B cell (primary cell): ENCODE data around the gene SLC23A3. TPM values are rescaled to one million over a fixed set of nuclear protein-coding genes. Genes with fewer than 3 reads are reported as not detected.

Source experiments
- ATAC-seq: fragments of 200-7000 bp; cut with Tn5 transposase; one replicate; pipeline ENCODE4 v1.10.0; 2021; ENCODE audit warnings: low read depth, mild to moderate bottlenecking, moderate number of reproducible peaks, moderate library complexity
- CTCF ChIA-PET: fragments of 350-600 bp; sonication (Branson Sonifier 250); formaldehyde crosslinking; loops from one replicate; lab custom pipeline; 2021; ENCODE audit warnings: antibody characterized with exemption, inconsistent platforms; lab: Charles Lee
- POLR2A ChIA-PET: fragments of 350-600 bp; sonication (Branson Sonifier 250); formaldehyde crosslinking; loops from one replicate; lab custom pipeline; 2021; ENCODE audit warnings: antibody characterized with exemption; lab: Charles Lee
- DNase-seq: peaks from one replicate; pipeline ENCODE4 v3.0.0; 2013
- H2AFZ ChIP-seq: 2 replicates; pipeline ENCODE4 v1.6.1; 2012; ENCODE audit warnings: mild to moderate bottlenecking, low read depth, low read length; ENCODE audit not compliant: insufficient read depth, poor library complexity, severe bottlenecking
- H3K27ac ChIP-seq, 2 donors: 1 replicate in 1 of 2; 2 replicates in 1 of 2; pipeline ENCODE4 v1.5.1; 2012 to 2013; ENCODE audit warnings: low read length in 2 of 2, mild to moderate bottlenecking in 2 of 2, moderate library complexity in 1 of 2
- H3K27me3 ChIP-seq, 4 experiments: fragments of 200-600 bp in 1 of 4; sonication (generic) in 1 of 4; replicated peaks in 1 of 4; 1 replicate in 2 of 4; 2 replicates in 2 of 4; pipeline versions ENCODE4 v1.6.1 to v1.7.0; 2013 to 2016; ENCODE audit warnings: low read length in 3 of 4, mild to moderate bottlenecking in 2 of 4, mixed read lengths in 1 of 4, moderate library complexity in 1 of 4; ENCODE audit not compliant: insufficient read depth in 4 of 4, control insufficient read depth in 3 of 4; ENCODE audit errors: control extremely low read depth in 1 of 4
- H3K36me3 ChIP-seq, 2 experiments: replicated peaks in 1 of 2; 1 replicate in 1 of 2; 2 replicates in 1 of 2; pipeline versions ENCODE4 v1.6.1 to v1.7.1; 2013; ENCODE audit warnings: low read length in 1 of 2; ENCODE audit not compliant: insufficient read depth in 2 of 2, control insufficient read depth in 1 of 2; ENCODE audit errors: control extremely low read depth in 1 of 2, extremely low read depth in 1 of 2
- H3K4me1 ChIP-seq, 2 donors: fragments of 200-600 bp in 1 of 2; sonication (generic) in 1 of 2; 1 replicate in 1 of 2; 2 replicates in 1 of 2; pipeline versions ENCODE4 v1.5.1 to v1.6.1; 2013 to 2017; ENCODE audit warnings: low read length in 2 of 2; ENCODE audit not compliant: control insufficient read depth in 2 of 2, insufficient read depth in 2 of 2
- H3K4me2 ChIP-seq: replicated peaks from 2 replicates; pipeline ENCODE3; 2012; ENCODE audit warnings: mild to moderate bottlenecking, low read depth, low read length; ENCODE audit not compliant: poor library complexity, severe bottlenecking
- H3K4me3 ChIP-seq, 5 experiments: fragments of 200-600 bp in 1 of 5; sonication (generic) in 1 of 5; 1 replicate in 3 of 5; 2 replicates in 2 of 5; pipeline versions ENCODE4 v1.5.1 to v1.7.0; 2011 to 2016; ENCODE audit warnings: low read length in 4 of 5, mild to moderate bottlenecking in 4 of 5, low read depth in 2 of 5, control low read depth in 1 of 5, moderate library complexity in 1 of 5; ENCODE audit not compliant: insufficient read depth in 1 of 5; ENCODE audit errors: control extremely low read depth in 1 of 5, extremely low read depth in 1 of 5
- H3K79me2 ChIP-seq: fragments of 200-600 bp; sonication (generic); one replicate; pipeline ENCODE4 v1.6.0; 2016; ENCODE audit warnings: low read length; ENCODE audit not compliant: control insufficient read depth, insufficient read depth
- H3K9ac ChIP-seq: fragments of 200-600 bp; sonication (generic); 2 replicates; pipeline ENCODE4 v1.6.1; 2017; ENCODE audit warnings: mild to moderate bottlenecking, low read length, moderate library complexity
- H3K9me3 ChIP-seq, 3 donors: one replicate each; pipeline versions ENCODE4 v1.6.1 to v1.7.1; 2013; ENCODE audit warnings: low read length in 2 of 3; ENCODE audit not compliant: control insufficient read depth in 2 of 3, insufficient read depth in 1 of 3; ENCODE audit errors: control extremely low read depth in 1 of 3
- H4K20me1 ChIP-seq: 2 replicates; pipeline ENCODE4 v1.6.0; 2012; ENCODE audit warnings: mild to moderate bottlenecking, low read length; ENCODE audit not compliant: insufficient read depth, control insufficient read depth, poor library complexity, severe bottlenecking
- H3K27ac Mint-ChIP-seq: one replicate; pipeline ENCODE4 v1.8.0; 2021; ENCODE audit warnings: mixed read lengths
- H3K27me3 Mint-ChIP-seq: one replicate; pipeline ENCODE4 v1.8.0; 2021; ENCODE audit warnings: mixed read lengths
- H3K4me1 Mint-ChIP-seq: one replicate; pipeline ENCODE4 v1.8.0; 2021; ENCODE audit warnings: mixed read lengths
- H3K4me3 Mint-ChIP-seq: one replicate; pipeline ENCODE4 v1.8.0; 2021; ENCODE audit warnings: mixed read lengths
- H3K9me3 Mint-ChIP-seq: one replicate; pipeline ENCODE4 v1.8.0; 2022; ENCODE audit warnings: mixed read lengths; ENCODE audit not compliant: insufficient read depth
- EZH2 ChIP-seq: IDR thresholded peaks from 2 replicates; pipeline ENCODE4 v1.6.1; 2012; ENCODE audit warnings: borderline replicate concordance, low read depth, mild to moderate bottlenecking, moderate library complexity, low read length; ENCODE audit not compliant: insufficient read depth, poor library complexity, severe bottlenecking
- WGBS: methylation state at CpG from one replicate; pipeline ENCODE4 v1.1.5; 2013; ENCODE audit warnings: missing lambda C conversion rate; ENCODE audit not compliant: insufficient coverage; 5-methylcytosine and 5-hydroxymethylcytosine counted together
- intact Hi-C: fragments of 100-400 bp; cut with micrococcal nuclease; formaldehyde crosslinking; loops from one replicate; pipeline ENCODE4 v1.10.0; 2022
- polyA plus RNA-seq: library from polyadenylated mRNA; depleted of rRNA; stranded (reverse); fragments of >200 nt; gene quantifications from 2 replicates; pipeline ENCODE4 v1.2.3, GENCODE V29; 2012
- total RNA-seq, 2 donors: library from RNA; stranded (reverse); fragments of 120-200 nt in 1 of 2; gene quantifications; 1 replicate in 1 of 2; 2 replicates in 1 of 2; pipeline versions ENCODE4 v1.2.3 to v1.2.4, GENCODE V29; 2013 to 2022
- TF ChIP-seq, protein P1 (sequence below): fragments of 200-600 bp; IDR thresholded peaks from one replicate; pipeline ENCODE4 v1.8.0; 2022; ENCODE audit warnings: antibody characterized with exemption, mild to moderate bottlenecking

SLC23A3 gene
- total and polyA plus RNA-seq, 2 donors (not counting 1 experiment from before 2014, with no cell fraction given): 2.4 to 15.2 TPM

DNA sequence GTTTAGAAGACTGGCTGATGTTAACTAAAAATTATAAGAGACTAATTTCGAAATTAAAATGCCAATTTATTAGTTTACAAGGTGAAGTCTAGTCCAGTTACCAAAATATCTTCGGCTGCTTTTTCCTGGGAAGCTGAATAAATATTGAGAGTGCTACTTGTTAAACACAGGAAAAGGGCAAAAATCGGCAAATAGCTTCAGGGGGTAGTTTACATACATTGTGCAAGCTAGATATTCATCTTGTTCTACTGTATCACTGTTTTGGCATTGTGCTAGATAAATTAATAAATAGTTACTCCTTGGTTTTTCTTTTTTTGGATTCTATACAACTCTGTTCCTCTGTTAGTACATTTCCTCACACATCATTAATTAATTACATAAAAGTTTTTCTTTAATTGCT lies 38.5 kb downstream of the SLC23A3 start:
- no peak overlapping the region for H3K4me3 Mint-ChIP-seq
- H3K27me3 Mint-ChIP-seq: no peaks in the 10 kb centered on the region
- Histone ChIP-seq H3K36me3 (peaks cover 1 to 12% of the 10 kb centered on the region in 2 experiments), H2AFZ (no peak overlapping the region), H4K20me1 (peaks cover 21% of the 10 kb centered on the region), H3K4me2 (no peak overlapping the region), H3K79me2 (peaks cover 10% of the 10 kb centered on the region), H3K27me3 (no peaks in the 10 kb centered on the region), H3K4me1 (no peaks in the 10 kb centered on the region), H3K9me3 (no peaks in the 10 kb centered on the region), H3K4me3 (no peak overlapping the region), H3K27ac (no peak overlapping the region), H3K9ac (no peak overlapping the region)
- H3K9me3 Mint-ChIP-seq: no peaks in the 10 kb centered on the region
- ChIA-PET CTCF (interaction anchor here (1.1 to 1.3 kb wide), 3 partner anchors 12 to 136 kb away, joined by 3 read pairs; no protein-coding TSS in a partner anchor), POLR2A (no interaction called here)
- 100% methylated on average over 1 of the region's 3 CpGs for WGBS
- no peaks in the 10 kb centered on the region for H3K4me1 Mint-ChIP-seq
- DNase-seq: no peak
- intact Hi-C loops: no loop called here
- no peak for ATAC-seq
- H3K27ac Mint-ChIP-seq: no peak overlapping the region
- TF ChIP-seq, protein P1, sequence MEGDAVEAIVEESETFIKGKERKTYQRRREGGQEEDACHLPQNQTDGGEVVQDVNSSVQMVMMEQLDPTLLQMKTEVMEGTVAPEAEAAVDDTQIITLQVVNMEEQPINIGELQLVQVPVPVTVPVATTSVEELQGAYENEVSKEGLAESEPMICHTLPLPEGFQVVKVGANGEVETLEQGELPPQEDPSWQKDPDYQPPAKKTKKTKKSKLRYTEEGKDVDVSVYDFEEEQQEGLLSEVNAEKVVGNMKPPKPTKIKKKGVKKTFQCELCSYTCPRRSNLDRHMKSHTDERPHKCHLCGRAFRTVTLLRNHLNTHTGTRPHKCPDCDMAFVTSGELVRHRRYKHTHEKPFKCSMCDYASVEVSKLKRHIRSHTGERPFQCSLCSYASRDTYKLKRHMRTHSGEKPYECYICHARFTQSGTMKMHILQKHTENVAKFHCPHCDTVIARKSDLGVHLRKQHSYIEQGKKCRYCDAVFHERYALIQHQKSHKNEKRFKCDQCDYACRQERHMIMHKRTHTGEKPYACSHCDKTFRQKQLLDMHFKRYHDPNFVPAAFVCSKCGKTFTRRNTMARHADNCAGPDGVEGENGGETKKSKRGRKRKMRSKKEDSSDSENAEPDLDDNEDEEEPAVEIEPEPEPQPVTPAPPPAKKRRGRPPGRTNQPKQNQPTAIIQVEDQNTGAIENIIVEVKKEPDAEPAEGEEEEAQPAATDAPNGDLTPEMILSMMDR: no peak
- TF ChIP-seq EZH2: no peak

DNA sequence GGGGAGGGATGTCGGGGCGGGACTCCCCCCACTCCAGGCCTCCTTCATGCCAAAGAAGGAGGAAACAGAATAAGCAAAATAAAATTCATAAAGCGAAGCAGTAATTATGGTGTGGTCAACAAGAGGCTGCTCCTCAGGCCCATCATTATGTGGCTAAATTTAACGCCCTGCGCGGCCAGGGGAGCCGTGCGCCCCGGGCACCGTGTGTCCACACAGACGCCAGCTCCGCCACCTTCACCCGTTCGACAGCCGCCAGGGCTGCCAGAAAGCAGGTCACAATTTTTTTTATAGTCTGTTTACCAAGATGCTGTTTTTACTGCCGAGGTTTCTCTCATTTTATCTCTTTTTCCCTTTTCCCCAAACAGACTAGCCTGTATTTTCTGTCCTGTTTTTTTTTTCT lies 40.2 kb downstream of the SLC23A3 start:
- CTCF ChIA-PET: interaction anchor here (1.3 to 3.8 kb wide), 2 partner anchors 10 to 174 kb away, joined by 3 to 19 read pairs; no protein-coding TSS in a partner anchor
- Histone ChIP-seq H3K79me2 (peaks cover 10% of the 10 kb centered on the region), H3K9me3 (no peaks in the 10 kb centered on the region), H3K27me3 (no peaks in the 10 kb centered on the region), H4K20me1 (peaks cover 31% of the 10 kb centered on the region), H3K36me3 (peaks cover 0 to 10% of the 10 kb centered on the region in 2 experiments), H3K4me3 (no peak overlapping the region), H3K4me2 (no peak overlapping the region), H2AFZ (no peak overlapping the region), H3K4me1 (no peaks in the 10 kb centered on the region), H3K27ac (no peak overlapping the region), H3K9ac (no peak overlapping the region)
- H3K27me3 Mint-ChIP-seq: no peaks in the 10 kb centered on the region
- intact Hi-C loops: no loop called here
- H3K9me3 Mint-ChIP-seq: no peaks in the 10 kb centered on the region
- DNase-seq (no peak), ATAC-seq (no peak)
- POLR2A ChIA-PET: no interaction called here
- H3K4me1 Mint-ChIP-seq: no peaks in the 10 kb centered on the region
- TF ChIP-seq, protein P1: no peak
- no peak for TF ChIP-seq EZH2
- no peak overlapping the region for H3K27ac Mint-ChIP-seq
- H3K4me3 Mint-ChIP-seq: no peak overlapping the region
- 98% methylated on average over 13 of the region's 16 CpGs for WGBS
